ENCODE data around the gene NR4A3.
"Not testable (repeated sequence)": the region's sequence is repeated elsewhere in the genome, so short reads cannot be mapped to it uniquely, and the experiment has no call there.

NR4A3 gene

GRCh38 chr9:99821396-99822108 is at the start of gene NR4A3:
TSS of gene NR4A3 (plus strand) at chr9:99821885. CDS start at chr9:99828043, 6,158 bp downstream.
- peak; percentile 72 to 91 for DNase-seq

GRCh38 chr9:99773468-99774138 is 48.1 kb upstream of the NR4A3 start:
- DNase-seq = no peak

- peak in 1 of 2 experiments; percentile 39 for DNase-seq
These were observed 43.4 kb upstream of the NR4A3 start for GRCh38 chr9:99778308-99778707.

GRCh38 chr9:99778836-99779235 is 42.8 kb upstream of the NR4A3 start:
- DNase-seq = no peak

GRCh38 chr9:99779277-99779676 is 42.4 kb upstream of the NR4A3 start:
- no peak for DNase-seq

GRCh38 chr9:99782349-99782748 is 39.3 kb upstream of the NR4A3 start:
- DNase-seq = not testable (repeated sequence)

- no peak for DNase-seq
These were observed 38.5 kb upstream of the NR4A3 start for GRCh38 chr9:99782962-99783718.

- no peak for DNase-seq
These were observed 37.9 kb upstream of the NR4A3 start for GRCh38 chr9:99783799-99784198.

GRCh38 chr9:99785010-99785590 is 36.6 kb upstream of the NR4A3 start:
- no peak for DNase-seq

- DNase-seq = no peak
These were observed 34.1 kb upstream of the NR4A3 start for GRCh38 chr9:99787556-99787955.

GRCh38 chr9:99793528-99793927 is 28.2 kb upstream of the NR4A3 start:
- no peak for DNase-seq

GRCh38 chr9:99796231-99796630 is 25.5 kb upstream of the NR4A3 start:
- no peak for DNase-seq

- DNase-seq = no peak
These were observed 19.9 kb upstream of the NR4A3 start for GRCh38 chr9:99801775-99802174.

- no peak for DNase-seq
These were observed 18.0 kb upstream of the NR4A3 start for GRCh38 chr9:99803694-99804093.

GRCh38 chr9:99807276-99807852 is 14.3 kb upstream of the NR4A3 start:
- DNase-seq = peak; percentile 45 to 53

GRCh38 chr9:99807956-99808355 is 13.7 kb upstream of the NR4A3 start:
- no peak for DNase-seq

GRCh38 chr9:99808454-99808853 is 13.2 kb upstream of the NR4A3 start:
- DNase-seq = no peak

- no peak for DNase-seq
These were observed 11.9 kb upstream of the NR4A3 start for GRCh38 chr9:99809586-99810319.

- DNase-seq = no peak
These were observed 10.5 kb upstream of the NR4A3 start for GRCh38 chr9:99811172-99811571.

- no peak for DNase-seq
These were observed 9.9 kb upstream of the NR4A3 start for GRCh38 chr9:99811598-99812383.

GRCh38 chr9:99813739-99814138 is 7.9 kb upstream of the NR4A3 start:
- DNase-seq = no peak

Measured in stimulated activated CD4-positive, alpha-beta T cell treated with anti-CD3 and anti-CD28 coated beads, Interleukin-4, amount 100 ng/mL, for 4 hours (primary cell).